ENCODE measurements around the gene EEF1B2.
"Not testable (repeated sequence)": the region's sequence is repeated elsewhere in the genome, so short reads cannot be mapped to it uniquely, and the experiment has no call there.

DNA sequence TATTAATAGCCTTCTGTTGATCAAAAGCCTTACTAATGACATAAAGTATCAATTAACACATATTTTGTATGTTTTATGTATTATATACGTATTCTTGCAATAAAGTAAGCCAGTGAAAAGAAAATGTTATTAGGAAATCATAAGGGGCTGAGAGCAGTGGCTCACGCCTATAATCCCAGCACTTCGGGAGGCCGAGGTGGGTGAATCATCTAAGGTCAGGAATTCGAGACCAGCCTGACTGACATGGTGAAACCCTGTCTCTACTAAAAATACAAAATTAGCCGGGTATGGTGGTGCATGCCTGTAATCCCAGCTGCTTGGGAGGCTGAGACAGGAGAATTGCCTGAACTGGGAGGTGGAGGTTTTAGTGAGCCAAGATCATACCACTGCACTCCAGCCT is 21.8 kb downstream of the EEF1B2 start:
- not testable (repeated sequence) for TF ChIP-seq EP300 (IDR thresholded peaks at IDR 0.05; ENCODE audit: borderline replicate concordance in 1 of 2, low read depth in 2 of 2, low read length in 2 of 2); YY1 (IDR thresholded peaks at IDR 0.05; ENCODE audit: low read depth, low read length); ASH2L (IDR thresholded peaks at IDR 0.05; ENCODE audit: low read length); EGR1 (IDR thresholded peaks at IDR 0.05; ENCODE audit: borderline replicate concordance, low read depth, low read length)
- TF ChIP-seq, protein P1, sequence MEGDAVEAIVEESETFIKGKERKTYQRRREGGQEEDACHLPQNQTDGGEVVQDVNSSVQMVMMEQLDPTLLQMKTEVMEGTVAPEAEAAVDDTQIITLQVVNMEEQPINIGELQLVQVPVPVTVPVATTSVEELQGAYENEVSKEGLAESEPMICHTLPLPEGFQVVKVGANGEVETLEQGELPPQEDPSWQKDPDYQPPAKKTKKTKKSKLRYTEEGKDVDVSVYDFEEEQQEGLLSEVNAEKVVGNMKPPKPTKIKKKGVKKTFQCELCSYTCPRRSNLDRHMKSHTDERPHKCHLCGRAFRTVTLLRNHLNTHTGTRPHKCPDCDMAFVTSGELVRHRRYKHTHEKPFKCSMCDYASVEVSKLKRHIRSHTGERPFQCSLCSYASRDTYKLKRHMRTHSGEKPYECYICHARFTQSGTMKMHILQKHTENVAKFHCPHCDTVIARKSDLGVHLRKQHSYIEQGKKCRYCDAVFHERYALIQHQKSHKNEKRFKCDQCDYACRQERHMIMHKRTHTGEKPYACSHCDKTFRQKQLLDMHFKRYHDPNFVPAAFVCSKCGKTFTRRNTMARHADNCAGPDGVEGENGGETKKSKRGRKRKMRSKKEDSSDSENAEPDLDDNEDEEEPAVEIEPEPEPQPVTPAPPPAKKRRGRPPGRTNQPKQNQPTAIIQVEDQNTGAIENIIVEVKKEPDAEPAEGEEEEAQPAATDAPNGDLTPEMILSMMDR (IDR thresholded peaks at IDR 0.05; ENCODE audit: control extremely low read depth in 1 of 3, insufficient read depth in 1 of 3, low read depth in 1 of 3, low read length in 3 of 3): not testable (repeated sequence)

Measured in H1 (cell line).